T47D (cell line): ENCODE results near the gene GNE.
"Not testable (repeated sequence)": the region's sequence is repeated elsewhere in the genome, so short reads cannot be mapped to it uniquely, and the experiment has no call there.

ENCODE experiments used
- DNase-seq, 2 experiments: peaks; one replicate each; pipeline versions ENCODE4 v3.0.0 to v3.0.0-alpha.2; 2011 to 2012; ENCODE audit warnings: low read depth in 1 of 2, low spot score in 1 of 2
- JUND ChIP-seq: IDR thresholded peaks from 2 replicates; pipeline ENCODE4 v1.6.1; 2012; ENCODE audit warnings: low read depth
- in situ Hi-C: cut with HindIII; loops from 2 replicates; pipeline ENCODE4 v1.10.0; 2016; ENCODE audit warnings: low sequenced_read_pairs, low pct_unique_long_range_greater_than_20kb

The GNE gene

GRCh38 chr9:36258208-36258995, at the start of gene GNE:
GNE (minus strand) TSS chr9:36258448; CDS start chr9:36249355, 9,093 bp downstream.
- no peak for TF ChIP-seq JUND

GRCh38 chr9:36306471-36307306, 48.4 kb upstream of the GNE start:
- no peak for DNase-seq
- in situ Hi-C loops, result no loop called here
- no peak for TF ChIP-seq JUND

More at GRCh38 chr9:36258208-36258995, at the start of gene GNE:
- DNase-seq, result peak; percentile 60 to 96
- in situ Hi-C loops, result no loop called here

GRCh38 chr9:36304366-36304765, 46.1 kb upstream of the GNE start:
- in situ Hi-C loops, DNase-seq: not testable (repeated sequence)

GRCh38 chr9:36301227-36301626, 43.0 kb upstream of the GNE start:
- no peak for TF ChIP-seq JUND
- DNase-seq, result no peak
- in situ Hi-C loops, result no loop called here

- TF ChIP-seq JUND, result no peak
These were observed 40.3 kb upstream of the GNE start for GRCh38 chr9:36298566-36298965.

GRCh38 chr9:36297798-36298197, 39.5 kb upstream of the GNE start:
- in situ Hi-C loops, result no loop called here
- no peak for TF ChIP-seq JUND
- no peak for DNase-seq

More at GRCh38 chr9:36298566-36298965, 40.3 kb upstream of the GNE start:
- no peak for DNase-seq
- in situ Hi-C loops, result no loop called here

GRCh38 chr9:36294996-36295395, 36.7 kb upstream of the GNE start:
- DNase-seq, in situ Hi-C loops: not testable (repeated sequence)

- no peak for DNase-seq
- in situ Hi-C loops, result no loop called here
These were observed 35.7 kb upstream of the GNE start for GRCh38 chr9:36293918-36294317.

GRCh38 chr9:36293171-36293570, 34.9 kb upstream of the GNE start:
- no peak for DNase-seq
- in situ Hi-C loops, result no loop called here
- TF ChIP-seq JUND, result no peak

More at GRCh38 chr9:36293918-36294317, 35.7 kb upstream of the GNE start:
- TF ChIP-seq JUND, result no peak

GRCh38 chr9:36292641-36293040, 34.4 kb upstream of the GNE start:
- in situ Hi-C loops, result no loop called here
- TF ChIP-seq JUND, result no peak
- no peak for DNase-seq

- DNase-seq, result no peak
- no peak for TF ChIP-seq JUND
- in situ Hi-C loops, result no loop called here
These were observed 32.7 kb upstream of the GNE start for GRCh38 chr9:36290996-36291395.

- no peak for TF ChIP-seq JUND
- in situ Hi-C loops, result no loop called here
- no peak for DNase-seq
These were observed 31.7 kb upstream of the GNE start for GRCh38 chr9:36289836-36290435.

- in situ Hi-C loops, result no loop called here
- no peak for TF ChIP-seq JUND
- DNase-seq, result no peak
These were observed 29.8 kb upstream of the GNE start for GRCh38 chr9:36288070-36288469.
